ENCODE measurements around the gene GDF2. TPM values are rescaled to one million over a fixed set of nuclear protein-coding genes. Genes with fewer than 3 reads are reported as not detected.

The GDF2 gene
- total RNA-seq, 1 donor from 2014 or later, result not detected

- Mint-ChIP-seq H3K4me1 (ENCODE audit: low read depth) (peaks cover 4% of the 10 kb centered on the region), H3K27ac (no peak overlapping the region), H3K36me3 (ENCODE audit: insufficient read depth) (no peaks in the 10 kb centered on the region), H3K9me3 (ENCODE audit: low read depth) (no peaks in the 10 kb centered on the region), H3K4me3 (ENCODE audit: low read depth) (no peak overlapping the region), H3K27me3 (peaks cover 24% of the 10 kb centered on the region)
- no peak for DNase-seq (ENCODE audit: low spot score, unreplicated experiment)
- TF ChIP-seq, protein P1, sequence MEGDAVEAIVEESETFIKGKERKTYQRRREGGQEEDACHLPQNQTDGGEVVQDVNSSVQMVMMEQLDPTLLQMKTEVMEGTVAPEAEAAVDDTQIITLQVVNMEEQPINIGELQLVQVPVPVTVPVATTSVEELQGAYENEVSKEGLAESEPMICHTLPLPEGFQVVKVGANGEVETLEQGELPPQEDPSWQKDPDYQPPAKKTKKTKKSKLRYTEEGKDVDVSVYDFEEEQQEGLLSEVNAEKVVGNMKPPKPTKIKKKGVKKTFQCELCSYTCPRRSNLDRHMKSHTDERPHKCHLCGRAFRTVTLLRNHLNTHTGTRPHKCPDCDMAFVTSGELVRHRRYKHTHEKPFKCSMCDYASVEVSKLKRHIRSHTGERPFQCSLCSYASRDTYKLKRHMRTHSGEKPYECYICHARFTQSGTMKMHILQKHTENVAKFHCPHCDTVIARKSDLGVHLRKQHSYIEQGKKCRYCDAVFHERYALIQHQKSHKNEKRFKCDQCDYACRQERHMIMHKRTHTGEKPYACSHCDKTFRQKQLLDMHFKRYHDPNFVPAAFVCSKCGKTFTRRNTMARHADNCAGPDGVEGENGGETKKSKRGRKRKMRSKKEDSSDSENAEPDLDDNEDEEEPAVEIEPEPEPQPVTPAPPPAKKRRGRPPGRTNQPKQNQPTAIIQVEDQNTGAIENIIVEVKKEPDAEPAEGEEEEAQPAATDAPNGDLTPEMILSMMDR (IDR thresholded peaks at IDR 0.05; ENCODE audit: unreplicated experiment), result no peak
These were observed 45.4 kb downstream of the GDF2 start for GRCh38 chr10:47367646-47368045.

GRCh38 chr10:47368431-47369180, 46.4 kb downstream of the GDF2 start:
- Mint-ChIP-seq H3K9me3 (ENCODE audit: low read depth) (no peaks in the 10 kb centered on the region), H3K27ac (no peak overlapping the region), H3K36me3 (ENCODE audit: insufficient read depth) (no peaks in the 10 kb centered on the region), H3K4me3 (ENCODE audit: low read depth) (no peak overlapping the region), H3K4me1 (ENCODE audit: low read depth) (peaks cover 4% of the 10 kb centered on the region), H3K27me3 (peaks cover 24% of the 10 kb centered on the region)
- TF ChIP-seq, protein P1 (IDR thresholded peaks at IDR 0.05; ENCODE audit: unreplicated experiment), result no peak
- no peak for DNase-seq (ENCODE audit: low spot score, unreplicated experiment)

DNA sequence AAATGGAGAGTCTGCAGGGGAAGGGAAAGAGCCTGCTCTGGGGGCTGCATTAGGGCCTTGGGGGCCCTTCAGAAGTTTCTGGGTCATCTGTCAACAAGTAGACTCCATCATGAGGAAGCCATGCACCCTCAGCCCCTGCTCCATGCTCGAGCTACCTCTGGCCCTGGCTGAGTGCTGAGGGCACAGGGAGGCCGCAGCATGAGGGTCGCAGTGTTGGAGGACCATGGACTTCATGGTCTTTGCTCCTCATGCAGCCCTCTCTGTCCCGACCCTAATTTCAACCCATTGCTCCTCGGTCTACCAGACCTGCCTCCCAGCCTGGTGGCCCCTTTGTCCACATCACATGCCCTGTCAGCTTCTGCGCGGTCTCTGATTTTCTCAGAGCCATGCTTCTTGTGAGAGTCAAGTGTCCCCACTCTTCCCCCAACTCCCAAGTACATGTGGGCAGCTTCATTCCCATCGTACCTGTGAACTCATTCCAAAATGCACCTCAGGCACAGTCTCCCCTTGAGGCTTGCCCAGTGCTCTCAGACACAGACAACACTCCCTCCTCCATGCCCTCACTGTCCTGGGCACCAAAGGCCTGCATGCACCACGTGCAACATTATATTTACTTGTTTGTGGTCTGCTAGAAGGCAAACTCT, 47.1 kb downstream of the GDF2 start:
- Mint-ChIP-seq H3K4me1 (ENCODE audit: low read depth) (peaks cover 1% of the 10 kb centered on the region), H3K9me3 (ENCODE audit: low read depth) (no peaks in the 10 kb centered on the region), H3K27ac (no peak overlapping the region), H3K4me3 (ENCODE audit: low read depth) (no peak overlapping the region), H3K36me3 (ENCODE audit: insufficient read depth) (no peaks in the 10 kb centered on the region), H3K27me3 (peaks cover 21% of the 10 kb centered on the region)
- TF ChIP-seq, protein P1 (IDR thresholded peaks at IDR 0.05; ENCODE audit: unreplicated experiment), result no peak
- DNase-seq (ENCODE audit: low spot score, unreplicated experiment), result no peak

DNA sequence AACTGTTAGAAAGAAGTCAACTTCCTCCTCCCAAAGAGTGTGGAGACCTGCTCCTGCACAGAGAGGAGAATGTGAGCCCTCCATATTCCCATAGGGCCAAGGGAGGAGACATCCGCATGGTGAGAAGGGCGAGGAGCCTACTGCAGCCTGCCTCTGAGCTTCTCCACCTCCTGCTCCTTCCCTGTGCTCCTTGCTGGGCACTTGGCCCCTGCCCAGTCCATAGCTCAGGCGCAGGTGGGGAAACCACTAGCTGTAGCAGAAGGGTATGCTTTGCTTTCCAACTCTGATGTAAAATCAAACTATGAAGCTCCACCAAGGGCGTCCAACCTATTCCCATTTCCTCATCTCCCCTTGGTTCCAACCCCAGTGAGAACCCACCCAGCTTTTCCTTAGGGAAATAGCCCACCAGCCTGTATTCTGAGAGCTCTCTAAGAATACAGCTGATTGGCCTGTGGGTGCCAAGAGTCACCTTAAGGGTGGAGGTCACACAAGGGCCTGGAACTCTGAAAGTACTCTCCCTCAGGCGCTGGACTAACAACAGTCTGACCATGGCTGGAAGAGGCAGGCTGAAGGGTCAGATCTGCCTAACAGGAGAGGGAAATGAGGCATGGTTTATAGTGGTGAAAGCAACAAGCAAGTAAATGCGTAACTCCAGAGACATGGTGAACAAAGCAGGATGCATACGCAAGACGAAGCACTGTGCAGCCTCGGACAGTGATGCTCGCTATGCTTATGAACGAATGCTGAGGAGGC, 47.9 kb downstream of the GDF2 start:
- H3K4me3 Mint-ChIP-seq (ENCODE audit: low read depth), result no peak overlapping the region
- no peak overlapping the region for H3K27ac Mint-ChIP-seq
- peaks cover 1% of the 10 kb centered on the region for H3K4me1 Mint-ChIP-seq (ENCODE audit: low read depth)
- H3K36me3 Mint-ChIP-seq (ENCODE audit: insufficient read depth), result no peaks in the 10 kb centered on the region
- TF ChIP-seq, protein P1 (IDR thresholded peaks at IDR 0.05; ENCODE audit: unreplicated experiment), result no peak
- no peaks in the 10 kb centered on the region for H3K9me3 Mint-ChIP-seq (ENCODE audit: low read depth)
- DNase-seq (ENCODE audit: low spot score, unreplicated experiment), result no peak
- peaks cover 20% of the 10 kb centered on the region for H3K27me3 Mint-ChIP-seq

DNA sequence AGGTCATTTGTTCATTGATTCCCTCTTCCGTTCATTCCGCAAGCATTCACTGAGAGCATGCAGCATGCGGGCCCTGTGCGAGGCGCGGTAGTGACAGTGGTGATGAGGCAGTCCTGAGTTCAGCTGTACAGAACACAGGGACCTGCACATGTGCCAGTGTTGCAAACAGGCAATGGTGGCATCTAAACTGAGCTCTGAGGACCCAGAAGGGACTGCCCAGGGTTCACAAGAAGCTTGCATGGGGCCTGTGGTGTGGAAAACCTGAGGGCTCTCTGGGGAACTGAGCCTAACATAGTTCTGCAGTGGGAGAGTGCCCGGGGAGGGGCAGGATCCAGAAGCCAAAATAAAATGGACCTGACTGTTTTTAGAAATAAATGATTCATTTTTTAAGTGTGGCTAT, 48.6 kb downstream of the GDF2 start:
- TF ChIP-seq, protein P1 (IDR thresholded peaks at IDR 0.05; ENCODE audit: unreplicated experiment), result no peak
- H3K9me3 Mint-ChIP-seq (ENCODE audit: low read depth), result no peaks in the 10 kb centered on the region
- no peak for DNase-seq (ENCODE audit: low spot score, unreplicated experiment)
- no peak overlapping the region for H3K27ac Mint-ChIP-seq
- no peak overlapping the region for H3K4me3 Mint-ChIP-seq (ENCODE audit: low read depth)
- peaks cover 1% of the 10 kb centered on the region for H3K4me1 Mint-ChIP-seq (ENCODE audit: low read depth)
- no peaks in the 10 kb centered on the region for H3K36me3 Mint-ChIP-seq (ENCODE audit: insufficient read depth)
- H3K27me3 Mint-ChIP-seq, result peaks cover 20% of the 10 kb centered on the region
